ENCODE measurements around the gene KCNJ18.
"Not testable (repeated sequence)": the region's sequence is repeated elsewhere in the genome, so short reads cannot be mapped to it uniquely, and the experiment has no call there.

GRCh38 chr17:21706546-21706945 lies 14.2 kb downstream of the KCNJ18 start:
- not testable (repeated sequence) for TF ChIP-seq POLR2AphosphoS5 (IDR thresholded peaks at IDR 0.05); CTCF (IDR thresholded peaks at IDR 0.05; ENCODE audit: poor library complexity, severe bottlenecking); EZH2 (IDR thresholded peaks at IDR 0.05; ENCODE audit: borderline replicate concordance, insufficient read depth, low read length, poor library complexity, severe bottlenecking); EP300 (conservative IDR thresholded peaks at IDR 0.05; ENCODE audit: poor library complexity, severe bottlenecking); RAD21 (conservative IDR thresholded peaks at IDR 0.05)
- TF ChIP-seq, protein P1, sequence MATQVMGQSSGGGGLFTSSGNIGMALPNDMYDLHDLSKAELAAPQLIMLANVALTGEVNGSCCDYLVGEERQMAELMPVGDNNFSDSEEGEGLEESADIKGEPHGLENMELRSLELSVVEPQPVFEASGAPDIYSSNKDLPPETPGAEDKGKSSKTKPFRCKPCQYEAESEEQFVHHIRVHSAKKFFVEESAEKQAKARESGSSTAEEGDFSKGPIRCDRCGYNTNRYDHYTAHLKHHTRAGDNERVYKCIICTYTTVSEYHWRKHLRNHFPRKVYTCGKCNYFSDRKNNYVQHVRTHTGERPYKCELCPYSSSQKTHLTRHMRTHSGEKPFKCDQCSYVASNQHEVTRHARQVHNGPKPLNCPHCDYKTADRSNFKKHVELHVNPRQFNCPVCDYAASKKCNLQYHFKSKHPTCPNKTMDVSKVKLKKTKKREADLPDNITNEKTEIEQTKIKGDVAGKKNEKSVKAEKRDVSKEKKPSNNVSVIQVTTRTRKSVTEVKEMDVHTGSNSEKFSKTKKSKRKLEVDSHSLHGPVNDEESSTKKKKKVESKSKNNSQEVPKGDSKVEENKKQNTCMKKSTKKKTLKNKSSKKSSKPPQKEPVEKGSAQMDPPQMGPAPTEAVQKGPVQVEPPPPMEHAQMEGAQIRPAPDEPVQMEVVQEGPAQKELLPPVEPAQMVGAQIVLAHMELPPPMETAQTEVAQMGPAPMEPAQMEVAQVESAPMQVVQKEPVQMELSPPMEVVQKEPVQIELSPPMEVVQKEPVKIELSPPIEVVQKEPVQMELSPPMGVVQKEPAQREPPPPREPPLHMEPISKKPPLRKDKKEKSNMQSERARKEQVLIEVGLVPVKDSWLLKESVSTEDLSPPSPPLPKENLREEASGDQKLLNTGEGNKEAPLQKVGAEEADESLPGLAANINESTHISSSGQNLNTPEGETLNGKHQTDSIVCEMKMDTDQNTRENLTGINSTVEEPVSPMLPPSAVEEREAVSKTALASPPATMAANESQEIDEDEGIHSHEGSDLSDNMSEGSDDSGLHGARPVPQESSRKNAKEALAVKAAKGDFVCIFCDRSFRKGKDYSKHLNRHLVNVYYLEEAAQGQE (IDR thresholded peaks at IDR 0.05; ENCODE audit: borderline replicate concordance), result not testable (repeated sequence)
